MCF 10A (cell line): ENCODE results near the gene FAM161A. TPM values are rescaled to one million over a fixed set of nuclear protein-coding genes. Genes with fewer than 3 reads are reported as not detected.
A peak's percentile ranks its signal among the peaks of the same experiment; 100 is the strongest.
"Not testable (repeated sequence)": the region's sequence is repeated elsewhere in the genome, so short reads cannot be mapped to it uniquely, and the experiment has no call there.

ENCODE experiments used
- BruUV-seq: library from RNA; stranded (reverse); fragments of 400-500 nt; replicated peaks from 2 replicates; lab custom pipeline; 2021; lab: Mats Ljungman, UMichigan
- CTCF ChIA-PET: fragments of 300-600 bp; sonication (Branson Sonifier 250); formaldehyde crosslinking; extraction: SDS; loops from one replicate; lab custom pipeline; 2021; ENCODE audit warnings: antibody characterized with exemption, inconsistent platforms; lab: Yijun Ruan, JAX
- POLR2A ChIA-PET: fragments of 300-600, 350-650 bp; sonication (Branson Sonifier 250); formaldehyde crosslinking; extraction: SDS; loops from one replicate; lab custom pipeline; 2020; ENCODE audit warnings: antibody characterized with exemption, inconsistent platforms; lab: Yijun Ruan, JAX
- DNase-seq: peaks from one replicate; pipeline ENCODE4 v3.0.0-alpha.2; 2018; ENCODE audit not compliant: unreplicated experiment
- H3K27ac Mint-ChIP-seq: one replicate; pipeline ENCODE4 v1.8.0; 2022; ENCODE audit warnings: mild to moderate bottlenecking, low read depth, mixed read lengths; ENCODE audit not compliant: unreplicated experiment
- H3K27me3 Mint-ChIP-seq: one replicate; pipeline ENCODE4 v1.8.0; 2022; ENCODE audit warnings: mixed read lengths; ENCODE audit not compliant: insufficient read depth, unreplicated experiment
- H3K36me3 Mint-ChIP-seq: one replicate; pipeline ENCODE4 v1.8.0; 2022; ENCODE audit warnings: mild to moderate bottlenecking, moderate library complexity, mixed read lengths; ENCODE audit not compliant: insufficient read depth, unreplicated experiment
- H3K4me1 Mint-ChIP-seq: one replicate; pipeline ENCODE4 v1.8.0; 2022; ENCODE audit warnings: mixed read lengths; ENCODE audit not compliant: insufficient read depth, unreplicated experiment
- H3K4me3 Mint-ChIP-seq: one replicate; pipeline ENCODE4 v1.8.0; 2022; ENCODE audit warnings: mild to moderate bottlenecking, moderate library complexity, mixed read lengths; ENCODE audit not compliant: unreplicated experiment
- H3K9me3 Mint-ChIP-seq: one replicate; pipeline ENCODE4 v1.8.0; 2022; ENCODE audit warnings: mixed read lengths; ENCODE audit not compliant: unreplicated experiment
- intact Hi-C: fragments of 100-400 bp; cut with micrococcal nuclease; formaldehyde crosslinking; loops from 2 replicates; pipeline ENCODE4 v1.14.1; 2022
- total RNA-seq: library from RNA; stranded (reverse); gene quantifications from 2 replicates; pipeline ENCODE4 v1.2.3, GENCODE V29; 2022
- TF ChIP-seq, protein P1 (sequence below): fragments of 200-600 bp; IDR thresholded peaks from one replicate; pipeline ENCODE4 v1.8.0; 2022; ENCODE audit warnings: antibody characterized with exemption, mild to moderate bottlenecking; ENCODE audit not compliant: unreplicated experiment

Gene FAM161A
- total RNA-seq, 1 experiment from 2014 or later, result 1.7 TPM

DNA sequence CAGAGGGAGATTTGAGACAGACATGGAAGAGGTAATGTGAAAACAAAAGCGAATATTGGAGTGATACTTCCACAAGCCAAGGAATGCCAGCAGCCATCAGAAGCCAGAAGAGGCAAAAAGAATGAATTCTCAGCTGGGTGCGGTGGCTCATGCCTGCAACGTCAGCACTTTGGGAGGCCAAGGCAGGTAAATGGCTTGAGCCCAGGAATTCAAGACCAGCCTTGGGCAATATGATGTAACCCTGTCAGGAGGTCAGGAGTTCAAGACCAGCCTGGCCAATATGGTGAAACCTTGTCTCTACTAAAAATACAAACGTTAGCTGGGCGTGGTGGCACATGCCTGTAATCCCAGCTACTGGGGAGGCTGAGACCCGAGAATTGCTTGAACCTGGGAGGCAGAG is 54.8 kb downstream of the FAM161A start:
- Mint-ChIP-seq H3K4me3 (no peak overlapping the region), H3K27ac (no peak overlapping the region), H3K4me1 (peaks cover 5% of the 10 kb centered on the region), H3K27me3 (peaks cover 26% of the 10 kb centered on the region), H3K9me3 (no peaks in the 10 kb centered on the region), H3K36me3 (no peaks in the 10 kb centered on the region)
- BruUV-seq, result no TSS peak
- peak; percentile 4 for DNase-seq
- intact Hi-C loops, result no loop called here
- TF ChIP-seq, protein P1, sequence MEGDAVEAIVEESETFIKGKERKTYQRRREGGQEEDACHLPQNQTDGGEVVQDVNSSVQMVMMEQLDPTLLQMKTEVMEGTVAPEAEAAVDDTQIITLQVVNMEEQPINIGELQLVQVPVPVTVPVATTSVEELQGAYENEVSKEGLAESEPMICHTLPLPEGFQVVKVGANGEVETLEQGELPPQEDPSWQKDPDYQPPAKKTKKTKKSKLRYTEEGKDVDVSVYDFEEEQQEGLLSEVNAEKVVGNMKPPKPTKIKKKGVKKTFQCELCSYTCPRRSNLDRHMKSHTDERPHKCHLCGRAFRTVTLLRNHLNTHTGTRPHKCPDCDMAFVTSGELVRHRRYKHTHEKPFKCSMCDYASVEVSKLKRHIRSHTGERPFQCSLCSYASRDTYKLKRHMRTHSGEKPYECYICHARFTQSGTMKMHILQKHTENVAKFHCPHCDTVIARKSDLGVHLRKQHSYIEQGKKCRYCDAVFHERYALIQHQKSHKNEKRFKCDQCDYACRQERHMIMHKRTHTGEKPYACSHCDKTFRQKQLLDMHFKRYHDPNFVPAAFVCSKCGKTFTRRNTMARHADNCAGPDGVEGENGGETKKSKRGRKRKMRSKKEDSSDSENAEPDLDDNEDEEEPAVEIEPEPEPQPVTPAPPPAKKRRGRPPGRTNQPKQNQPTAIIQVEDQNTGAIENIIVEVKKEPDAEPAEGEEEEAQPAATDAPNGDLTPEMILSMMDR, result no peak
- ChIA-PET CTCF (interaction anchor here (1.2 kb wide), 1 partner anchor 13 kb away, joined by 3 read pairs; no protein-coding TSS in a partner anchor), POLR2A (no interaction called here)

DNA sequence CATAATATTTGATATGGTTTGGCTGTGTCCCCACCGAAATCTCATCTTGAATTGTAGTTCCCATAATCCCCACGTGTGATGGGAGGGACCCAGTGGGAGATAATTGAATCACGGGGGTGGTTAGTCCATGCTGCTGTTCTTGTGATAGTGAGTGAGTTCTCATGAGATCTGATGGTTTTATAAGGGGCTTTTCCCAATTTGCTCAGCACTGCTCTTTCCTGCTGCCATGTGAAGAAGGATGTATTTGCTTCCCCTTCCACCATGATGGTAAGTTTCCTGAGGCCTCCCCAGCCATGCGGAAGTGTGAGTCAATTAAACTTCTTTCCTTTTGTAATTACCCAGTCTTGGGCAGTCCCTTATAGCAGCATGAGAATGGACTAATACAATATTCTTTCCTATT is 56.4 kb downstream of the FAM161A start:
- intact Hi-C loops, H3K4me1 Mint-ChIP-seq, H3K4me3 Mint-ChIP-seq, POLR2A ChIA-PET, H3K27ac Mint-ChIP-seq, BruUV-seq, H3K36me3 Mint-ChIP-seq, DNase-seq, H3K9me3 Mint-ChIP-seq, CTCF ChIA-PET: not testable (repeated sequence)
- H3K27me3 Mint-ChIP-seq, result peaks cover 11% of the 10 kb centered on the region

DNA sequence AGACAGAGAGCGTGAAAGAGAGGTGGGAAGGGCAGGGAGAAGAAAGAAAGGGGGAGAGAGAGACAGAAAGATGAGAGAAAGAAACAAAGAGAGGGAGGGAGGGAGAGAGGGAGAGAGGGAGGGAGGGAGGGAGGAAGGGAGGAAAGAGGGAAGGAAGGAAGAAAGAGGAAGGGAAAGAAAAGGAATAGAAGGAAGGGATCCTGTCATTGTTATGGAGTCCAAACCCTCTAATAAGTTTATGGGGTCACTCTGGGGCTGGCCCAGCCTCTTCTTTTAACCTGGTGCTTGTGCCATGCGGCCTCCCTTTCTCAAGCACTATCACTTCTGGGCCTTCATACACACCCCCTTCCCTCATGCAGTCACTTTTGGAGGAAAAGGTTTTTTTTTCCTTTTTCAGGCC is 58.5 kb downstream of the FAM161A start:
- no peak overlapping the region for H3K27ac Mint-ChIP-seq
- ChIA-PET CTCF (interaction anchor here (0.6 to 0.7 kb wide), 2 partner anchors 31 to 124 kb away, joined by 3 to 5 read pairs; no protein-coding TSS in a partner anchor), POLR2A (no interaction called here)
- H3K27me3 Mint-ChIP-seq, result peaks cover 7% of the 10 kb centered on the region
- H3K4me1 Mint-ChIP-seq, result peaks cover 5% of the 10 kb centered on the region
- BruUV-seq, result no TSS peak
- intact Hi-C loops, result no loop called here
- TF ChIP-seq, protein P1, result no peak
- no peaks in the 10 kb centered on the region for H3K36me3 Mint-ChIP-seq
- H3K4me3 Mint-ChIP-seq, result no peak overlapping the region
- H3K9me3 Mint-ChIP-seq, result no peaks in the 10 kb centered on the region
- no peak for DNase-seq

DNA sequence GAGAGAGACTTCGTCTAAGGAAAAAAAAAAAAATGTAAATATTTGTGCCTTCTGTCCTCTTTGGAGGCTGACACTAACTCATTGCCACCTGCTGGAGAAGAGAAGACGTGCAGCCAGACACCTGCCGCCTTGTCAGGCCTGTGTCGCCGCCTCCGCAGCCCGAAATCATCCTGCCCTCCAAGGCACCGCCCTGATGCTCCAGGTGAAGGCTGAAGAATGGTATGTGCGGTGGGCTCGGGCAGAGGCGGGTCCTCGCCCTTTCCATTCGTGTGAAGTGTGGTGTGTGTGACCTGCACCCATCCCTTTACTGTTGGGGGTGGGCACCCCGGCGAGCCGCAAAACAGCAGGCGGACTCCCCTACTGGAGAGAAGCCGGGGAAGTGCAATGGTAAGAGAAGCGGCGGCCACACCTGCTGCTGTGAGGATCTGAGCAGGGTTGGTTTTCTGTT is 60.4 kb downstream of the FAM161A start:
- H3K4me3 Mint-ChIP-seq, result no peak overlapping the region
- ChIA-PET CTCF (interaction anchor here (0.6 to 1.1 kb wide), 7 partner anchors 9 to 658 kb away, joined by 3 to 4 read pairs (median 3); no protein-coding TSS in a partner anchor), POLR2A (interaction anchor here (0.7 kb wide), 1 partner anchor 88 kb away, joined by 3 read pairs; no protein-coding TSS in a partner anchor)
- DNase-seq, result peak; percentile 72
- no peak overlapping the region for H3K27ac Mint-ChIP-seq
- no peaks in the 10 kb centered on the region for H3K36me3 Mint-ChIP-seq
- H3K4me1 Mint-ChIP-seq, result peaks cover 5% of the 10 kb centered on the region
- H3K9me3 Mint-ChIP-seq, result no peaks in the 10 kb centered on the region
- no peaks in the 10 kb centered on the region for H3K27me3 Mint-ChIP-seq
- TF ChIP-seq, protein P1, result peak; percentile 73
- intact Hi-C loops, result no loop called here
- BruUV-seq, result no TSS peak
